HG02759 (cell line): ENCODE measurements around the gene GMDS.

Source experiments
- ATAC-seq: cut with Tn5 transposase; IDR thresholded peaks from one replicate; pipeline ENCODE4 v1.9.1; 2021; ENCODE audit warnings: mild to moderate bottlenecking, moderate library complexity; ENCODE audit not compliant: unreplicated experiment

Gene GMDS

DNA sequence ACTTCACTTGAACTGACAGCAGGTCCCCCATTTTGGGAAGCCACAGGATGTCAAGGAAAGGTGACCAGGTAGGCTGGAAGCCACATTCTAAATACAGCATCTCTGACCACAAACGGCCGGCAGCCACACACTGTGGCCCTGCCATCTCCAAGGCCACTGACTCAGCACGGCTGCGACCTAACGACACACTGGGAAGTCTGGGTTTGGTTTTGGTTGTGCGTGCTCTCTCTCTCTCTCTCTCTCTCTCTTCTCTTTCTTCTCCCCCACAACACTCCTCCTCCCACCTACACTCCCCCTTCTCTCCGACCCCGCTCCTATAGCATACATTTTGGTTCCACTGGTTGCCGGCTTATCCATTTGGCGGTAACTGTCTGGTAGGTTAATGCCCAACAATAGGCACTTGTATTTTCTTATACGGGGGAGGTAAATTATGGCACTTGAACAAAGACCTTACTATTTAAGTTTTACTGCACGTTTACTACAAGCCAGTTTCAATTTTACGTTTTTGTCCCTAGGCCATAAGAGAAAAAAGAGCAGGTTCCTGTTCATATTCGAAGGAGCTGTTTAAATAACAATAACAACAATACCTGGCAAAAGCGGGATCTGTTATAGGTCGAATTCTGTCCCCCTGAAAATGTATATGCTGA lies 103.6 kb downstream of the GMDS start:
- no peak for ATAC-seq

DNA sequence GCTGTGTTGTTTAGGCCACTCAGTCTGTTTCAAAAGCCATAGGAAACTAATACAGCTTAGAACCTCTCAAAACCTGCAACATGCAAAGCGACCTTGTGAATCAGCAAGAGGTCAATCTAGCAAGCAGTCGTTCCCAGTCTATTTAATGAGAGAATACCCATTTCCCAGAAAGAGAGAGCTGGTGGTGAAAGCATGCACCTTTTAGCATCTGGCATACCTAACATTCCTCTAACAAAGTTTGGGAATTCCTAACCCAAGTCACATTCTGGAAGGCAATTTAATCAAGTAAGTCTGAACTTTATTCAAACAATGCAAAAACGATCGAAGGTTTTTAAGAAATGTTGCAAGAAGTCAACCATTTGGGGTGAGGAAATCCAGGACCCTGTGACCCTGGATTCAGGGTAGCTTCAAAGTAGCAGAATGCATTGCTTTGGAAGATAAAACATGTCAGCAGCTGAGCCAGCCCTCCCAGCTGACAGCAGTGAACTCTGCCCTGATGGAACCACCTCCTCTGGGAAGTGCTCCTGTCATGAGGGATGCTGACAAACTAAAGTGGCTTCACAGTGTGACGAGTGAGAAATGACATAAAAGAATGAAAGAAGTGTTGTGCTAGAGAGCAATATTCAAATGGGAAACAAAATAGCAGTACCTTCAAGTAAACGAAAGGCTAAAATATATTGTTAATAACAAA lies 104.8 kb downstream of the GMDS start:
- no peak for ATAC-seq

DNA sequence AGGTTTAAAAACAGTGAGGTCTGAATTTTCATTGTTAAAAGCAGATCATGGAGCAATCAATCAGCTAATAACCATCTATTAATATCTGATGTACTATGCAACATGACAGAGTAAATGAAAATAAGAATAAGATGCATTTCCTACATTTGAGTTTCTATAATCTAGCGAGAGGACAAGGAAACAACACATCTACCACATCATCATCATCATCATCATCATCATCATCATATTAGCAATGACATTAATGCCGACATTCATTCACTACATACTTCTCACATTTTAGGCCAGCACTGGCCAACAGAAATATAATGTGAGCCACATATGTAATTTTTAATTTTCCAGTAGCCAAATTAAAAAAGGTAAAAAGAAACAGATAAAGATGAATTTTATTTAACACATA lies 110.0 kb downstream of the GMDS start:
- ATAC-seq = no peak

DNA sequence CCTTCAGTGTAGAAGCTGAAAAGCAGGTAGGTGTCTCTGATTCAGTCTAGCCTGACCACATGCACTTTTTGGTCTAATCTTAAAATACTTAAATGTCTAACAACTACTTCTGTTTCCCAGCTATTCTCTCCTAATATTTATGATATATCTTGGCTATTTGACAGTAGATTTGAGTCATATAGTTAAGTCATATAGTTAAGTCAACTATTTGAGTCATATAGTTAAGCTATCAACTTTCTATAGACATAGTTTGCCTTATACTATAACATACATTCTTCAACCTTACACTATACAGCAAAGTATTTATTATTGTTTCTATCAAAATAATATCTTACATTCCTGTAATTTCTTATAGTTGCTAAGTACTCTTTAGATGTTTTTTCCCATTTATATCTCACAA lies 110.9 kb downstream of the GMDS start:
- no peak for ATAC-seq

DNA sequence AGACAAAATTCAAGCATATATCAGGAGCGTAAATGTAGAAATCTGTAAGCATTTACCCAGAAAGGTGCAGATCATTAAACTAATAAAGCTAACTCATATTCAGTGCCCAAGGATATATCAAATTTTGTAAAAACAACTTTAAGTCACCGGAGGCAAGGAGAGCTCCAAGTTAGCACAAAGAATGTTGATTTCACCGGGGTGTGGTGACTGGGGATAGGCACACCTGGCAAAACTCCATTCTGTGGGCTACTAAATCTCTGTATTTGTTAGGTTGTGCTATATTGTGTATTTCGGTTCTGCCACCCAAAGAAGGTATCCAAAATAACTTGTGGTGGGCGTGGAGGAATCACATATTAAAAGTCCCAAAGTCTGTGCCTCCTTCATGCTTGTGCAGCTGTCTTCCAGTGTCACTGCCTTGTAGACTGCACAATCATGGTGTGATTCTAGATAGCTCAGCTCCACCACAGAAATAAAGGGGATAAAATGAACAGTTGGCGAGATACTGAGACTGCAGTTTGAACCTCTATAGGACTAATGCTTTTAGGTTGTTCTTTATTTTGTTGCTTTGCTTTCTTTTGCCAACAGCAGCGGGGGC lies 111.6 kb downstream of the GMDS start:
- no peak for ATAC-seq

DNA sequence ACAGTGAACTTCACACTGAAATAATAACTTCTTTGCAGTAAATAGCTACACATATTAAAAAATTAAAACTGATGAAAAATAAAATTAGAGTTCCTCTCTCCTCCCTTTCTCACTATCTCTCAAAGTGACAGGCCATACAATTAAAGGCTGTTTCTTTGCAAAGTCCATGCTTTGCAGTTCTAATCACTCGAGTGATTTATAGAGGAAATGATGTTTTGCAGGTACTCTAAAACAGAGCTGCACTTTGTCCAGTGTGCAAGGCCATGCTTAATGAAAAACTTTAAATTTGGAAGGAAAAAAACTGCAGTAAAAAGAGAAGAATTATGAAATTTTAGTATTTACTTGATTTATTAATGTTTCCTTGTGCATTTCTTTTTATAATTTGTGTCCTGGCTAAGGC lies 112.5 kb downstream of the GMDS start:
- no peak for ATAC-seq

DNA sequence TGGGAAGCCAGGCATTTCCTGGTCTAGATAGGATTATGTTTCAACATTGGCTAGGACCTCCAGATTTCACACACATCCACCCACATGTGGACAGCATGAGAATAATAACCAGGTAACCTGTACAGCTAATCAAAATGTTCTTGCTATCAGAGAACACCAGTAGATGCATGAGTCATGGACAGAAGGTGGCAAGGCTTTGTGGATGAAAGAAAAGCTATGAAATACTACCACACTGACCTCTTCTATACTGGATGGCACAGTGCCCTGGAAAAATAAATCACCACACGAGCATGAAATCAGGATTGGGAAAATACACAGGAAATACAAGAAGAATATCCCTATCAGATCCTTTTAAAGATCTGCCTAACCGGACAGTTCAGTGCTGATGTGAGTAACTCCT lies 113.0 kb downstream of the GMDS start:
- no peak for ATAC-seq

DNA sequence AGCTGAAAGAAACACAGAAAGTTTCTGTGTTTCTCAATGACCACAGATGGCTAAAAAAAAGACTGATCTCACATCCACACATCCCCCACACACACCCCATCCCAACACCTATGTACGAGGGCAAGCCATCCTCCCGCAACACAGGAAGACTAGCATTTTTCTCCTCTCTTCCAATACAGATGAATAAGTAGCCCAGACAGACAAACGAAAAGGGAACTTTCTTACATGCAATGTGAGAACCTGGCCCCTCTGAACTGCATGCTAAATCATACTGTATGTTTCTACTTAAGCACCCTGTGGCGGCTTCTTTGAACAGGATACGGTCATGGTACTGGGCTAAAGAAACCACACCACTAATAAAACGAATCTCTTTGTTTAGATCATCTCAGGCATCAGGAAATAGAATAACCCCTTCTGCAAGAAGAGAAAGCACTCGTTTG lies 116.2 kb downstream of the GMDS start:
- ATAC-seq = peak; percentile 70

DNA sequence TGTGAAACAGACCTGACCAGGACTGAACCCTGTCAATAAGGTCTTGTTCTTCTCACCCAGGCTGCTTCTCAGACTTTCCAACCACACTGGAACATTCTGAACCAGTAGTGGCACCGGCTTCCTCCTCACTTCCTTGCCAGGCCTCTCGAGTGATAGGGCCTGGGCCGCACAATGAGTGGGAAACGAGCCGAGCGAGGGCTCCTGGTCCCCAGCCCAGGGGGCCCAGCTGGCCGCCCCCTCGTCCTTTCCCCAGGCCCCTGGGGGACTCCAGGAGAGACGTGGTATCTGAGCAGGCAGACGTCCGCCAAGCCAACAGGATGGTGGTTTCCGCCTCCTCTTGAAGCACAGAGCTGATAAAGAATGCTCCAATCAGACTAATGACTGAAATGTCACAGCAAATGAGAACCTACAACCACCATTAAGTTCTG lies 117.9 kb downstream of the GMDS start:
- peak; percentile 59 for ATAC-seq

DNA sequence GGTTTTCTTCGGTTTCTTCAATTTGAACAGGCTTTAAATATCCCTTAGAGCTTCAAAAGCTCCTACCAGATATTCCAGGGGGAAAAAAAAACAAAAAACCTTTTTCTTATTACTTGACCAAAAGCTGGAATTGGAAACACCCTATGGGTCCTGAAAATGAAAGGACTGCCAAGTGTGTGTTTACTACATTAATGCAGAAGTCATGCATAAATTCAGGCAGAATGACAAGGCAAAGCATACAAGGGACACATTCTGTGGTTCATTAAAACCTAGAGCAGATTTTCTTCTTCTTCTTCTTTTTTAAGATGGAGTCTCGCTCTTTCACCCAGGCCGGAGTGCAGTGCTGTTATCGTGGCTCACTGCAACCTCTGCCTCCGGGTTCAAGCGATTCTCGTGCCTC lies 119.1 kb downstream of the GMDS start:
- ATAC-seq = no peak

DNA sequence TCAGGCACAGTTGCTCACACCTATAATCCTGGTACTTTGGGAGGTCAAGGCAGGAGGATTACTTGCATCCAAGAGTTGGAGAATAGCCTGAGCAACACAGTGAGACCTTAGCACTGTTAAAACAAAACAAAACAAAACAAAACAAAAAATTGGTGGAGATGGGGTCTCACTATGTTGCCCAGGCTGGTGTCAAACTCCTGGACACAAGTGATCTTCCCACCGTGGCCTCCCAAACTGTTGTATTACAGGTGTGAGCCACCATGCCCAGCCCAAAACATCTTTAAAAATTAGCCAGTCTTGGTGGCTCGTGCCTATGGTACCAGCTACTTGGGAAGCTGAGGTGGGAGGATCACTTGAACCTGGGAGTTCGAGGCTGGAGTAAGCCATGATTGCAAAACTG lies 120.2 kb downstream of the GMDS start:
- no peak for ATAC-seq

DNA sequence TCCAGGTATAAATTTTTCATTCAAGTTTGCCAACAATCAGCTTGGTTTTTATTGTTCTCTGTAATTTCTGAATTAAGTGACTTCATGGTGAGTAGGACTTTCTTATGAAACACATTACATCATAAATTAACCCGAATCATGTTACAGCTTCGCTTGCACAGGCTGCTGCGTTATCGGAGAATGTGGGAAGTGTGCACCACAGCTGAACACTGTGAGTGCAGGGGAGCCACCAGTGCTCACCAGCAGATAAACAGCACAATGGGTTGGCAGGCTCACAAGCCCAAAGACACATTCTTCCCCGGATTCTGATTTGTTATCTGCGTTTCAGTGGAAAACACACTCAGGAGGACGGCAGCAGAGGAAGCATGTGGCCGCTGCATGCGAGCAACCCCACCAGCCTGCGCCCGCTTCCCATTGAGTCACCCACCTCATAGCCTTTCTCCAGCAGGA lies 121.1 kb downstream of the GMDS start:
- ATAC-seq = no peak

DNA sequence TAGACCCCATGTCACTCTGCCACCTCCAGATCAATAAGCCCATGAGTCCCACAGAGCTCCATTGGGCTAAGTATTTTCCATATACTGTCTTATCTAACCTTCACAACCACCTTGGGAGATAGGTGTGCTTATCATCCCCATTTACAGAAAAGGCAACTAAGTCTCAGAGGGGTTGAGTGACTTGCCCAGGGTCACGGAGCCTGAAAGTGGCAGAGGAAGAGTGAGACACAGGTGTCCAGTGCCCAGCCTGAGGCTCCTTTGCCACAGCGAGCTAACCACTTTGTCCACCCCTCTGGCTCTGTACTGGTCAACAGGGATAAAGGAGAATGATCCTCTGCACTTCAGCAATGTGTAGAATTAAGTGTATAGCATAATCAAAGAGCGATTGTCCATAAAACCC lies 124.5 kb downstream of the GMDS start:
- ATAC-seq = no peak

DNA sequence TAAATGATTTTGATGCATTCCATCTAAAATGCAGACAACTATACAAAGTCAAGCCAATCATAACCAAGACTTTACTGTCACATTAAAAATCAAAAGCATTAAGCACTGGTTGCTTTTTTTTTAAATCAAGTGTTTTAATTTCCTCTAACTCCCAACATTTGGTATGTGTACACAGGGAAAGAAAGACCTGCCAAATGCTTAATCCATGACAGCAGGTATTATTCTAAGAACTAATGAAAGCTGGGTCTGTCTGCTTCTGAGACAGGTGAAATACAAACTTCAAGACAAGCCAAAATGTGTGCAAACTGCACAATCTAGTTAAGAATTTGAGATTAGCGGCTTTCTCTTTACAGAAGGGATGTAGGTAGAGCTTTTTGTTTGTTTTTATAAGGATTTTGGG lies 126.1 kb downstream of the GMDS start:
- no peak for ATAC-seq

DNA sequence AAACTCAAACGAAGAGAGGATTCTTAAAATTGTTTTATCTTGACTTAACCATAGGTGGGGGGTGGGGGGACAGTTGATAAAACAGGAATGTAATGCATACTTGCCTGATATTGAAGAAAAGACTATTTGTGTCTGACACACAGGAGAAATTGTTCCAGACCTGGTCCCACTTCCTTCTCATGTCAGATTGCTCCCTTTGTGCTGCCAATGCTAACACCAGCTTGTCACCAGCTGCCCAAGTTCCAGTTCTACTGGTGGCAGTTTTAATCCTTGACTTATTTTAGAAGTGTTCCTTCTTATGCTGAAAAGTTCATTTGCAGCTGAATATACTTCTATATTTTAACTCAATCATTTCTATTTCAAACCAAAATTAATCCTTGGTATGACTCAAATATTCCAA lies 127.3 kb downstream of the GMDS start:
- no peak for ATAC-seq

DNA sequence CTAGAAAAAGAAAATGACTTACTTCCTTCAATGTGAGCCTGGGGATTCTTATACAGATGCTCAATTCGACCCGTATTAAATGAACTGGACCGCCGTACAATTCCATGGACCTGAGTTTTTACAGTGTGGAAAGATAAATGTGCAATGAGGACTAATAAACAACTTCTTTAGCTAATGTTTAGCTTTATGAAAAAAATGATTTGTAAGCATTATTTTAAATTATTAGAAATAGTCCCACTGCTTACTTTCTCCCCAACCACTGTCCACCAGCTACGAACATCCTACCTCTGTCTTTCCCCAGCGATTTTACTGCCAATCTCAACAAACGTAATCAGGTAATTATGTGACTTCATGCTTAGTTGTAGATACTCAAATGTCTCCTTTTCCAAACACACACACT lies 128.0 kb downstream of the GMDS start:
- no peak for ATAC-seq

DNA sequence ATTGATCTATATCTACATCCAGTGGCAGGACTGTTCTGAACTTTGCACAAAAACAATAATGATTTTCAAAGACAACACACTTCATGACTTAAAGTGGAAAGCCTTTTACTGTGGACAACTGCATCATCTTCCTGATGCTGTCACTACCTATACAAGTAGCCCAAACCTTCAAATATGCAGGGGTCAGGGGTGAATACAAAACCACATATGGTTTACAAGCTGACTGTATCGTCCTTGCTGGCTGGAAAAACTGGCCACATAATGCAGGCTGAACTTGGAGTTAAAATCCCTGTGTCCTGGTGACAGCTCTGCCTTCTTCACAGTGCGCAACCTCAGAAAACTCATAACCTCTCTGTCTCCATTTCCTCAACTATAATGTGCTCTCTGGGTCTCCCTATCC lies 128.9 kb downstream of the GMDS start:
- no peak for ATAC-seq

DNA sequence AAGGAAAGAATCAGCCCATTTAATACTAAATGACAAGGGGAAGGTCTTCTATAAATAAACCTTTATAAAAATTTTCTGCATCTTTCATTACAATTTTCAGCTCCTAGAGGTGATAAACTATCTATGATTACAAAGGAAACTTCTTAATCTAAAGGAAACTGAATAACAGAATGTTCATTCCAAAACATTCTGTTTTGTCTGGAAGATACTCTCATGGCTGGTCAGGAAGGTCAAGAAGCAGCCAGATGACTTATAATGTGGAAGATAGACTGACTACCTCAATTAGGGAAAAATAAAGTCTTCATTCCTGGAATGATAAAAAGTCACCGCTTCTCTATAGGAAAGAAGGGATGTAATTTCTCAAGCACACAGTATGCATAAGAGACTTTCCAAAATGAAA lies 131.3 kb downstream of the GMDS start:
- no peak for ATAC-seq

DNA sequence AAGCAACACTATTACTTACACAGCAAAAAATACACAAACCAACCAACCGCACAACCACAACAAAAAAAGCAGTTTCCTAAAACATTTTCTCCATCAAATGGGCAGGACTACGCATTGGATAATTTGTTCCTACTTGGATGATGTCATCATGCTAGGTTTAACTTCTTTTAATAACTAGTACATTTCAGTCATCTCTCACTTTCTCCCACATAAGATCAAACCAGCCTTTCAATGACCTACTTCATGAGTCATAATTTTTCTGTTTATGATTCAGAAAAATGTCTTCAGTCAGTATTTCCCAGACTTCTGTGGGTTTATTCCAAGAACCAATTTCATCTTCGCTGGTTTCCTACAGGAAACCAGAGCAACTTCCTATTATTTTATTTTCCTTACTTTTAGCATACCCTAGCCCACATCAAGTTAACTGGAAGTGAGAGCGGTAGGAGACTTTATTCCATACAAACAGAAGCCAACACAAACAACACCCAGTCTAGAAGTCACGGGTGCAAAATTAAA lies 134.2 kb downstream of the GMDS start:
- peak; percentile 49 for ATAC-seq

DNA sequence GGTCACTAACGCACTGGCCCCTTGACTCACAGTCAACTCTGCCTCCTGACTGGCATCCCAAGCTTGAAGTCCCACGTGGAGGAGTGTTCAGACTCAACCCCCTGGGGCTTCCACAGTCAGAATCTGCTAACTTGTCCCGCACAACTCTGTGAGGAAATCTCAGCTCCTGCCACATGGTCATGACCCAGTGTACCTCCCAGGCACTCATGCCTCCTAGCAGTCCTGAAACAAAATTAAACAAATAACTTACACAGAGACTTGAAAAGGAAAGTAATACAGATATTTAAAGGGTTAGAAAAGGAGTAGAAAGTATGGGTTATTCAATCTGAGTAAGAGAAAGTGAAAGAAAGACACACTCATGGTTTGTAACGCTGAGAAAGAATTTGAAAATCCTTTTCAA lies 134.9 kb downstream of the GMDS start:
- no peak for ATAC-seq

DNA sequence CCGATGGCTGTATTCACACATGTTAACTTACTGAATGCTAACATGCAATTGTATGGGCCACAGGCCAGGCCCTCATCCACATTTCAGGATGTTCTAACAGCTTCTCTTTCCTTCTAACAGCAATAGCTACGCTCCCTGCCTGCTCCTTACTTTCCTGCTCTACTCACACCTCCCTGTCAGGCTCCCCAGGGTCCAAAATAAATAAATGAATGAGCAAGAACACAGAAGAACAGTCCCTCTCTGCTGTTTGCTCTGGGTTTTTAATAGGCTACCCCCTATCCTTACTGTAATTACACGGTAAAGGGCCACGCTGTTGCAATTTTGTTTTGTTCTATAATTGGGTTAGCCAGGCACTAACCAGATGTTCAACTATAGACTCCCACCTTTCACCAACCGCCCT lies 135.6 kb downstream of the GMDS start:
- no peak for ATAC-seq

DNA sequence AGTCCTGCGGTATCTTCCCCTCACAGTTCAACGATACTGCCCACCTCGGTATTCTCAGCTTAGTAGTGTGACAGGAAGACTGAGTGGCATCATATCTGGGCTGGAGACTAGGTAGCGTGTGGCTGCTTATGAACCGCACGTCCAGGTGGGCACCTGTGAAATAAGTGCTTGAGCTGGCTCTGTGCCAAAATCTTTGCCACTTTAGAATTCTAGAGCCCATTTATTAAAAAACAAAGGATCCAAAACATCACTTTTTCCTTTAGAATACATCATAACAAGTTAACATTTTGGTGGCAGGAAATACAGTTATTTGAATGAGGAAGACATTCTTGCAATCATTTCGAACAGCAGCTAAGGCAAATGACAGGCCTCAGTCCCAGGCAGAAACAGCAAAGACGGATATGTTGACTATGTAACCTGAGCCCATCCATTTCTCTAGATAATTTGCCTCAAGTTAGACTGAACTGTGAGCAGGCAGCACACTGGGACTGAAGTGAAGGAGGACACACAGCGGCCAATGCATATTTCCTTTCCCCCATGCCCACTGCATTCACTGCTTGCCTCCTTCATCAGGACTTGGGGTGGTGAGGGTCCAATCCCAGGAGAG lies 136.6 kb downstream of the GMDS start:
- no peak for ATAC-seq
